Measurements from ENCODE around the gene FTSJ3. TPM values are rescaled to one million over a fixed set of nuclear protein-coding genes. Genes with fewer than 3 reads are reported as not detected.

The FTSJ3 gene
- polyA plus RNA-seq, 1 of the 3 experiments (the other 2 are of a cell fraction), result 148 TPM

- H3K27me3 ChIP-seq (ENCODE audit: insufficient read depth), result no peaks in the 10 kb centered on the region
- CTCF ChIA-PET, result interaction anchor here (1.1 to 3.7 kb wide), 12 partner anchors 9 to 66 kb away, joined by 3 to 26 read pairs (median 5); no protein-coding TSS in a partner anchor
- peaks cover 2 to 9% of the 10 kb centered on the region in 2 experiments; a peak in 2 of 4 replicates for H3K4me1 ChIP-seq (ENCODE audit: control insufficient read depth in 1 of 2, insufficient read depth in 2 of 2, low read depth in 1 of 2, low read length in 1 of 2)
- H3K9me3 ChIP-seq, result no peaks in the 10 kb centered on the region
- 23% methylated on average over 8 of the region's 8 CpGs for WGBS (ENCODE audit: low lambda C conversion rate)
- H3K9me2 ChIP-seq, result no peaks in the 10 kb centered on the region
- no peak for TF ChIP-seq CHD2 (IDR thresholded peaks at IDR 0.05; ENCODE audit: low read length, partially characterized antibody)
- TF ChIP-seq SIN3A (IDR thresholded peaks at IDR 0.05; ENCODE audit: borderline replicate concordance, low read depth, low read length), result 0 out of 2 replicates have a peak, but pooled peaks have one; percentile 33
- peaks cover 91% of the 10 kb centered on the region for H3K79me2 ChIP-seq (ENCODE audit: insufficient read depth)
- H4K20me1 ChIP-seq (ENCODE audit: insufficient read depth), result peaks cover 75% of the 10 kb centered on the region
- peak overlapping the region in 1 of 2 experiments; percentile 100; a peak in 1 of 4 replicates for H3K27ac ChIP-seq (ENCODE audit: low read depth in 2 of 2, low read length in 1 of 2)
- peak overlapping the region; percentile 82 to 83 for H3K4me3 ChIP-seq (ENCODE audit: low read depth in 2 of 2, low read length in 1 of 2)
- peaks cover 16% of the 10 kb centered on the region for H3F3A ChIP-seq (replicated peaks; ENCODE audit: insufficient read depth)
- POLR2A ChIA-PET, result interaction anchor here (1.4 kb wide), 1 partner anchor 59 kb away, joined by 4 read pairs; no protein-coding TSS in a partner anchor
- H3K9ac ChIP-seq, result peak overlapping the region; percentile 86
- no peak overlapping the region for H2AFZ ChIP-seq (ENCODE audit: low read depth)
- H3K4me2 ChIP-seq, result peak overlapping the region; percentile 87
- DNase-seq, result peak; percentile 20
- peaks cover 20 to 43% of the 10 kb centered on the region in 2 experiments for H3K36me3 ChIP-seq (replicated peaks in 1 of 2; ENCODE audit: control insufficient read depth in 1 of 2, insufficient read depth in 2 of 2, low read length in 1 of 2)
Measured at GRCh38 chr17:63775420-63775819, 52.0 kb downstream of the FTSJ3 start.

GRCh38 chr17:63774969-63775265 lies 52.5 kb downstream of the FTSJ3 start:
- no peak overlapping the region for H2AFZ ChIP-seq (ENCODE audit: low read depth)
- H3K4me1 ChIP-seq (ENCODE audit: control insufficient read depth in 1 of 2, insufficient read depth in 2 of 2, low read depth in 1 of 2, low read length in 1 of 2), result peaks cover 0 to 9% of the 10 kb centered on the region in 2 experiments; a peak in 2 of 4 replicates
- no peak for DNase-seq
- H3K9me3 ChIP-seq, result no peaks in the 10 kb centered on the region
- ChIA-PET POLR2A (interaction anchor here (1.4 to 2.0 kb wide), 2 partner anchors 33 to 60 kb away, joined by 4 to 15 read pairs; partner anchors contain the start of gene STRADA), CTCF (interaction anchor here (0.6 to 3.7 kb wide), 15 partner anchors 8 to 355 kb away, joined by 3 to 26 read pairs (median 4); partner anchors contain the start of gene ERN1)
- peak overlapping the region; percentile 100 for H3K27ac ChIP-seq (ENCODE audit: low read depth in 2 of 2, low read length in 1 of 2)
- TF ChIP-seq GABPA (IDR thresholded peaks at IDR 0.05; ENCODE audit: low read depth) (no peak), USF1 (IDR thresholded peaks at IDR 0.05; ENCODE audit: borderline replicate concordance, low read depth) (no peak), ZBTB33 (IDR thresholded peaks at IDR 0.05; ENCODE audit: borderline replicate concordance, low read depth) (no peak), IRF3 (IDR thresholded peaks at IDR 0.05; ENCODE audit: low read depth, low read length) (no peak), POLR2AphosphoS5 (IDR thresholded peaks at IDR 0.05; ENCODE audit: low read depth, low read length) (no peak), EP300 (IDR thresholded peaks at IDR 0.05; ENCODE audit: borderline replicate concordance in 1 of 2, low read depth in 1 of 2, low read length in 1 of 2) (no peak), RAD21 (IDR thresholded peaks at IDR 0.05; ENCODE audit: low read length) (no peak), YY1 (IDR thresholded peaks at IDR 0.05; ENCODE audit: low read depth) (no peak), SIN3A (IDR thresholded peaks at IDR 0.05; ENCODE audit: borderline replicate concordance, low read depth, low read length) (no peak), TCF12 (IDR thresholded peaks at IDR 0.05) (no peak), JUND (IDR thresholded peaks at IDR 0.05) (no peak), EZH2phosphoT487 (IDR thresholded peaks at IDR 0.05; ENCODE audit: borderline replicate concordance, low read depth) (no peak)
- peak overlapping the region; percentile 86 for H3K9ac ChIP-seq
- peaks cover 16% of the 10 kb centered on the region for H3F3A ChIP-seq (replicated peaks; ENCODE audit: insufficient read depth)
- WGBS (ENCODE audit: low lambda C conversion rate), result 2% methylated on average over 4 of the region's 4 CpGs
- no peaks in the 10 kb centered on the region for H3K27me3 ChIP-seq (ENCODE audit: insufficient read depth)
- H3K9me2 ChIP-seq, result no peaks in the 10 kb centered on the region
- peak overlapping the region; percentile 82 to 83 for H3K4me3 ChIP-seq (ENCODE audit: low read depth in 2 of 2, low read length in 1 of 2)
- H3K4me2 ChIP-seq, result peak overlapping the region; percentile 87
- H3K36me3 ChIP-seq (replicated peaks in 1 of 2; ENCODE audit: control insufficient read depth in 1 of 2, insufficient read depth in 2 of 2, low read length in 1 of 2), result peaks cover 19 to 41% of the 10 kb centered on the region in 2 experiments
- peaks cover 91% of the 10 kb centered on the region for H3K79me2 ChIP-seq (ENCODE audit: insufficient read depth)
- peaks cover 75% of the 10 kb centered on the region for H4K20me1 ChIP-seq (ENCODE audit: insufficient read depth)
